Measurements from ENCODE around the gene BRAF.
"Not testable (repeated sequence)": the region's sequence is repeated elsewhere in the genome, so short reads cannot be mapped to it uniquely, and the experiment has no call there.

BRAF gene

GRCh38 chr7:140924821-140925421 is at the start of gene BRAF:
Gene BRAF, minus strand, starts transcription at chr7:140924929. Its CDS starts 226 bp downstream, at chr7:140924703.
- peak; percentile 96 for DNase-seq

GRCh38 chr7:140972876-140973829 is 48.4 kb upstream of the BRAF start:
- DNase-seq, result no peak

GRCh38 chr7:140972344-140972743 is 47.6 kb upstream of the BRAF start:
- DNase-seq, result no peak

- DNase-seq, result no peak
These were observed 42.7 kb upstream of the BRAF start for GRCh38 chr7:140967438-140967837.

GRCh38 chr7:140966561-140967233 is 42.0 kb upstream of the BRAF start:
- no peak for DNase-seq

- DNase-seq, result no peak
These were observed 36.4 kb upstream of the BRAF start for GRCh38 chr7:140961117-140961516.

- not testable (repeated sequence) for DNase-seq
These were observed 32.3 kb upstream of the BRAF start for GRCh38 chr7:140956997-140957396.

GRCh38 chr7:140945940-140946339 is 21.2 kb upstream of the BRAF start:
- no peak for DNase-seq

- not testable (repeated sequence) for DNase-seq
These were observed 17.5 kb upstream of the BRAF start for GRCh38 chr7:140942242-140942641.

GRCh38 chr7:140940898-140941297 is 16.2 kb upstream of the BRAF start:
- no peak for DNase-seq

GRCh38 chr7:140937702-140938264 is 13.1 kb upstream of the BRAF start:
- DNase-seq, result no peak

GRCh38 chr7:140928491-140929309 is 4.0 kb upstream of the BRAF start:
- no peak for DNase-seq

- not testable (repeated sequence) for DNase-seq
These were observed 3.2 kb upstream of the BRAF start for GRCh38 chr7:140927945-140928344.

- DNase-seq, result no peak
These were observed 2.6 kb upstream of the BRAF start for GRCh38 chr7:140927351-140927750.

- DNase-seq, result no peak
These were observed 1.5 kb upstream of the BRAF start for GRCh38 chr7:140926021-140926817.

GRCh38 chr7:140924019-140924820 is 509 bp downstream of the BRAF start:
- DNase-seq, result peak; percentile 81

- DNase-seq, result peak; percentile 36
These were observed 1.2 kb downstream of the BRAF start for GRCh38 chr7:140923358-140924006.

- DNase-seq, result no peak
These were observed 1.9 kb downstream of the BRAF start for GRCh38 chr7:140922741-140923345.

- no peak for DNase-seq
These were observed 4.0 kb downstream of the BRAF start for GRCh38 chr7:140920745-140921144.

GRCh38 chr7:140918236-140918635 is 6.5 kb downstream of the BRAF start:
- DNase-seq, result no peak
